Activated CD4-positive, CD25-positive, alpha-beta regulatory T cell treated with anti-CD3 and anti-CD28 coated beads, Interleukin-2, amount 50 U/mL, for 16 hours (primary cell): ENCODE results near the gene CNOT3.
A peak's percentile ranks its signal among the peaks of the same experiment; 100 is the strongest.

ENCODE experiments used
- DNase-seq: peaks from one replicate; pipeline ENCODE4 v3.0.0-alpha.2; 2020; ENCODE audit warnings: low read depth, low spot score

Gene CNOT3

GRCh38 chr19:54121259-54121658, 16.3 kb upstream of the CNOT3 start:
- DNase-seq = no peak

GRCh38 chr19:54123682-54124081, 13.9 kb upstream of the CNOT3 start:
- DNase-seq = no peak

- DNase-seq = no peak
Observed at GRCh38 chr19:54124393-54124792, 13.2 kb upstream of the CNOT3 start.

GRCh38 chr19:54125713-54126112, 11.8 kb upstream of the CNOT3 start:
- no peak for DNase-seq

GRCh38 chr19:54127688-54128440, 9.7 kb upstream of the CNOT3 start:
- no peak for DNase-seq

GRCh38 chr19:54128441-54128725, 9.2 kb upstream of the CNOT3 start:
- no peak for DNase-seq

GRCh38 chr19:54128796-54129616, 8.6 kb upstream of the CNOT3 start:
- no peak for DNase-seq

GRCh38 chr19:54129617-54129996, 8.0 kb upstream of the CNOT3 start:
- no peak for DNase-seq

GRCh38 chr19:54133312-54133956, 4.1 kb upstream of the CNOT3 start:
- no peak for DNase-seq

- DNase-seq = no peak
Observed at GRCh38 chr19:54133957-54134590, 3.5 kb upstream of the CNOT3 start.

GRCh38 chr19:54136086-54136863, 1.3 kb upstream of the CNOT3 start:
- DNase-seq = no peak

GRCh38 chr19:54136864-54137698, 481 bp upstream of the CNOT3 start:
- peak; percentile 99 for DNase-seq

- no peak for DNase-seq
Observed at GRCh38 chr19:54138489-54139256, 1.1 kb downstream of the CNOT3 start.

GRCh38 chr19:54141356-54141755, 3.8 kb downstream of the CNOT3 start:
- DNase-seq = no peak

- no peak for DNase-seq
Observed at GRCh38 chr19:54142166-54142780, 4.7 kb downstream of the CNOT3 start.

- no peak for DNase-seq
Observed at GRCh38 chr19:54145541-54146158, 8.1 kb downstream of the CNOT3 start.

- DNase-seq = no peak
Observed at GRCh38 chr19:54147676-54148075, 10.1 kb downstream of the CNOT3 start.

GRCh38 chr19:54148158-54148557, 10.6 kb downstream of the CNOT3 start:
- no peak for DNase-seq
